ENCODE data around the gene MIGA2. TPM values are rescaled to one million over a fixed set of nuclear protein-coding genes. Genes with fewer than 3 reads are reported as not detected.

Gene MIGA2
- total RNA-seq, 1 experiment from 2014 or later, result 23.0 TPM

DNA sequence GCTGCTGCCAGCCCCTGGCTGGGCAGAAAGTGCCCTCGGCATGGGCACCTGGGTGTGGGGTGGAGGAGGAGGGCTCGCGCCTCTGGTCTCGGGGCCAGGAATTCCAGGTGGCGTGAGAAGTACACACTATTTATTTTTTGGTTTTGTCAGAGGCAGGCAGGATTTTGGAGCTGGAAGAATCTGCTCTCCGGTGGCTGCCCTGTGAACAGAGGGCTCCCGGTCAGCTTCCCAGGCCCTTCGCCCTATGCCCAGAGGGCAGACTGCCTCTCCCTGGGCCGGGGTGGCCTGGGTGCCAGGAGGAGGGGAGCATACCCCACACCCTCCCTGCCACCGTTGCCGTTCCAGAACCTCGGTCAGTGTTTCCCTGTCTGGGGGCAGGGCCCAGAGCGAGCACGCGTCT is 52.8 kb downstream of the MIGA2 start:
- in situ Hi-C loops (cut with HindIII; ENCODE audit: low pct_unique_long_range_greater_than_20kb, low sequenced_read_pairs), result no loop called here

GRCh38 chr9:129093602-129094386 is 57.4 kb downstream of the MIGA2 start:
- TF ChIP-seq SIN3A (IDR thresholded peaks at IDR 0.05; ENCODE audit: borderline replicate concordance, insufficient read depth, low read depth, low read length) (no peak), POLR2AphosphoS5 (IDR thresholded peaks at IDR 0.05; ENCODE audit: low read depth, low read length) (peak; percentile 19; the same call in 1 of the 2 replicates)
- POLR2A ChIA-PET, result interaction anchor here (0.6 kb wide), 2 partner anchors 189 to 219 kb away, joined by 4 read pairs; no protein-coding TSS in a partner anchor

More for the DNA sequence above, 52.8 kb downstream of the MIGA2 start:
- H3K4me3 ChIP-seq (ENCODE audit: low read depth in 2 of 2, low read length in 2 of 2), result no peak overlapping the region
- ChIA-PET POLR2A (no interaction called here), CTCF (no interaction called here)
- TF ChIP-seq TCF7L2 (IDR thresholded peaks at IDR 0.05; ENCODE audit: low read depth, low read length), result no peak
- TF ChIP-seq, protein P1, sequence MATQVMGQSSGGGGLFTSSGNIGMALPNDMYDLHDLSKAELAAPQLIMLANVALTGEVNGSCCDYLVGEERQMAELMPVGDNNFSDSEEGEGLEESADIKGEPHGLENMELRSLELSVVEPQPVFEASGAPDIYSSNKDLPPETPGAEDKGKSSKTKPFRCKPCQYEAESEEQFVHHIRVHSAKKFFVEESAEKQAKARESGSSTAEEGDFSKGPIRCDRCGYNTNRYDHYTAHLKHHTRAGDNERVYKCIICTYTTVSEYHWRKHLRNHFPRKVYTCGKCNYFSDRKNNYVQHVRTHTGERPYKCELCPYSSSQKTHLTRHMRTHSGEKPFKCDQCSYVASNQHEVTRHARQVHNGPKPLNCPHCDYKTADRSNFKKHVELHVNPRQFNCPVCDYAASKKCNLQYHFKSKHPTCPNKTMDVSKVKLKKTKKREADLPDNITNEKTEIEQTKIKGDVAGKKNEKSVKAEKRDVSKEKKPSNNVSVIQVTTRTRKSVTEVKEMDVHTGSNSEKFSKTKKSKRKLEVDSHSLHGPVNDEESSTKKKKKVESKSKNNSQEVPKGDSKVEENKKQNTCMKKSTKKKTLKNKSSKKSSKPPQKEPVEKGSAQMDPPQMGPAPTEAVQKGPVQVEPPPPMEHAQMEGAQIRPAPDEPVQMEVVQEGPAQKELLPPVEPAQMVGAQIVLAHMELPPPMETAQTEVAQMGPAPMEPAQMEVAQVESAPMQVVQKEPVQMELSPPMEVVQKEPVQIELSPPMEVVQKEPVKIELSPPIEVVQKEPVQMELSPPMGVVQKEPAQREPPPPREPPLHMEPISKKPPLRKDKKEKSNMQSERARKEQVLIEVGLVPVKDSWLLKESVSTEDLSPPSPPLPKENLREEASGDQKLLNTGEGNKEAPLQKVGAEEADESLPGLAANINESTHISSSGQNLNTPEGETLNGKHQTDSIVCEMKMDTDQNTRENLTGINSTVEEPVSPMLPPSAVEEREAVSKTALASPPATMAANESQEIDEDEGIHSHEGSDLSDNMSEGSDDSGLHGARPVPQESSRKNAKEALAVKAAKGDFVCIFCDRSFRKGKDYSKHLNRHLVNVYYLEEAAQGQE (IDR thresholded peaks at IDR 0.05; ENCODE audit: insufficient read depth in 1 of 2, low read depth in 2 of 2, low read length in 1 of 2), result no peak
- no peaks in the 10 kb centered on the region for H3K4me1 ChIP-seq (ENCODE audit: control insufficient read depth, insufficient read depth, low read length)
- intact Hi-C loops (cut with micrococcal nuclease; ENCODE audit: unreplicated experiment), result no loop called here
- no TSS peak for BruUV-seq (replicated peaks)
- H3K36me3 ChIP-seq (ENCODE audit: control insufficient read depth, insufficient read depth, low read length), result no peaks in the 10 kb centered on the region
- H3K9me3 ChIP-seq (ENCODE audit: control insufficient read depth, insufficient read depth, low read depth, low read length), result no peaks in the 10 kb centered on the region
- H3K27me3 ChIP-seq (ENCODE audit: control insufficient read depth, insufficient read depth, low read length), result no peaks in the 10 kb centered on the region
- DNase-seq (ENCODE audit: low read depth, low spot score) (no peak), ATAC-seq (no peak)
- H3K27ac ChIP-seq (ENCODE audit: low read length), result no peak overlapping the region

GRCh38 chr9:129094387-129095169 is 58.2 kb downstream of the MIGA2 start:
- H3K36me3 ChIP-seq (ENCODE audit: control insufficient read depth, insufficient read depth, low read length), result no peaks in the 10 kb centered on the region
- no peaks in the 10 kb centered on the region for H3K27me3 ChIP-seq (ENCODE audit: control insufficient read depth, insufficient read depth, low read length)
- in situ Hi-C loops (cut with HindIII; ENCODE audit: low pct_unique_long_range_greater_than_20kb, low sequenced_read_pairs) (no loop called here), intact Hi-C loops (cut with micrococcal nuclease; ENCODE audit: unreplicated experiment) (no loop called here)
- ChIA-PET POLR2A (interaction anchor here (0.6 kb wide), 1 partner anchor 190 kb away, joined by 4 read pairs; no protein-coding TSS in a partner anchor), CTCF (no interaction called here)
- ATAC-seq (0 out of 2 replicates have a peak, but pooled peaks have one; percentile 16), DNase-seq (ENCODE audit: low read depth, low spot score) (no peak)
- H3K9me3 ChIP-seq (ENCODE audit: control insufficient read depth, insufficient read depth, low read depth, low read length), result no peaks in the 10 kb centered on the region
- TF ChIP-seq SIN3A (IDR thresholded peaks at IDR 0.05; ENCODE audit: borderline replicate concordance, insufficient read depth, low read depth, low read length) (no peak), TCF7L2 (IDR thresholded peaks at IDR 0.05; ENCODE audit: low read depth, low read length) (no peak), POLR2AphosphoS5 (IDR thresholded peaks at IDR 0.05; ENCODE audit: low read depth, low read length) (no peak)
- TF ChIP-seq, protein P2, sequence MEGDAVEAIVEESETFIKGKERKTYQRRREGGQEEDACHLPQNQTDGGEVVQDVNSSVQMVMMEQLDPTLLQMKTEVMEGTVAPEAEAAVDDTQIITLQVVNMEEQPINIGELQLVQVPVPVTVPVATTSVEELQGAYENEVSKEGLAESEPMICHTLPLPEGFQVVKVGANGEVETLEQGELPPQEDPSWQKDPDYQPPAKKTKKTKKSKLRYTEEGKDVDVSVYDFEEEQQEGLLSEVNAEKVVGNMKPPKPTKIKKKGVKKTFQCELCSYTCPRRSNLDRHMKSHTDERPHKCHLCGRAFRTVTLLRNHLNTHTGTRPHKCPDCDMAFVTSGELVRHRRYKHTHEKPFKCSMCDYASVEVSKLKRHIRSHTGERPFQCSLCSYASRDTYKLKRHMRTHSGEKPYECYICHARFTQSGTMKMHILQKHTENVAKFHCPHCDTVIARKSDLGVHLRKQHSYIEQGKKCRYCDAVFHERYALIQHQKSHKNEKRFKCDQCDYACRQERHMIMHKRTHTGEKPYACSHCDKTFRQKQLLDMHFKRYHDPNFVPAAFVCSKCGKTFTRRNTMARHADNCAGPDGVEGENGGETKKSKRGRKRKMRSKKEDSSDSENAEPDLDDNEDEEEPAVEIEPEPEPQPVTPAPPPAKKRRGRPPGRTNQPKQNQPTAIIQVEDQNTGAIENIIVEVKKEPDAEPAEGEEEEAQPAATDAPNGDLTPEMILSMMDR (IDR thresholded peaks at IDR 0.05), result no peak
- TF ChIP-seq, protein P1 (IDR thresholded peaks at IDR 0.05; ENCODE audit: insufficient read depth in 1 of 2, low read depth in 2 of 2, low read length in 1 of 2), result no peak
- BruUV-seq (replicated peaks), result no TSS peak
- H3K4me3 ChIP-seq (ENCODE audit: low read depth in 2 of 2, low read length in 2 of 2), result no peak overlapping the region
- no peaks in the 10 kb centered on the region for H3K4me1 ChIP-seq (ENCODE audit: control insufficient read depth, insufficient read depth, low read length)
- H3K27ac ChIP-seq (ENCODE audit: low read length), result no peak overlapping the region

More at GRCh38 chr9:129093602-129094386, 57.4 kb downstream of the MIGA2 start:
- DNase-seq (ENCODE audit: low read depth, low spot score), result no peak
- Histone ChIP-seq H3K4me3 (ENCODE audit: low read depth in 2 of 2, low read length in 2 of 2) (no peak overlapping the region), H3K36me3 (ENCODE audit: control insufficient read depth, insufficient read depth, low read length) (no peaks in the 10 kb centered on the region), H3K27me3 (ENCODE audit: control insufficient read depth, insufficient read depth, low read length) (no peaks in the 10 kb centered on the region), H3K9me3 (ENCODE audit: control insufficient read depth, insufficient read depth, low read depth, low read length) (no peaks in the 10 kb centered on the region), H3K27ac (ENCODE audit: low read length) (no peak overlapping the region), H3K4me1 (ENCODE audit: control insufficient read depth, insufficient read depth, low read length) (no peaks in the 10 kb centered on the region)
- no TSS peak for BruUV-seq (replicated peaks)
- CTCF ChIA-PET, result interaction anchor here (0.6 kb wide), 1 partner anchor 558 kb away, joined by 10 read pairs; no protein-coding TSS in a partner anchor
- in situ Hi-C loops (cut with HindIII; ENCODE audit: low pct_unique_long_range_greater_than_20kb, low sequenced_read_pairs), result no loop called here
- intact Hi-C loops (cut with micrococcal nuclease; ENCODE audit: unreplicated experiment), result no loop called here
- ATAC-seq, result peak; percentile 20; the same call in 1 of the 2 replicates

All from Panc1 (cell line).